ENCODE data around the gene ZNF280A.

DNA sequence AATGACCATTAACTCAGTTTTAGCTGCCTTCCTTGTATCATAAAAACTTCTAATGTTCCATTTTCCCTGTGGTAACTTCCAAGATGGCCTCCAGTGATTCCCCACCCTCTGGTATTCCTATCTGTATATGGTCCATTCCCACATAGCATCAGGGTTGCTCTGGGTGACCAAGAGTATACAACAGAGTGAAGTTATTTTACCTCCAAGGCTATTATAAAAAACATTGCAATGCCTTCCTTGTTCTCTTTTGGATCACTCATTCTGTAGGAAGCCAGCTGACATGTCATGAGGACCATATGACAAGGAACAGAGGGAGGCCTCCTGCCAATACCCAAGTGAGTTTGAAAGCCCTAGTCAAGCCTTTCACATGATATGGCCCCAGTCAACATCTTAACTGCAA, 41.6 kb downstream of the ZNF280A start:
- TF ChIP-seq POLR2AphosphoS5 (IDR thresholded peaks at IDR 0.05), result no peak
- TF ChIP-seq, protein P1, sequence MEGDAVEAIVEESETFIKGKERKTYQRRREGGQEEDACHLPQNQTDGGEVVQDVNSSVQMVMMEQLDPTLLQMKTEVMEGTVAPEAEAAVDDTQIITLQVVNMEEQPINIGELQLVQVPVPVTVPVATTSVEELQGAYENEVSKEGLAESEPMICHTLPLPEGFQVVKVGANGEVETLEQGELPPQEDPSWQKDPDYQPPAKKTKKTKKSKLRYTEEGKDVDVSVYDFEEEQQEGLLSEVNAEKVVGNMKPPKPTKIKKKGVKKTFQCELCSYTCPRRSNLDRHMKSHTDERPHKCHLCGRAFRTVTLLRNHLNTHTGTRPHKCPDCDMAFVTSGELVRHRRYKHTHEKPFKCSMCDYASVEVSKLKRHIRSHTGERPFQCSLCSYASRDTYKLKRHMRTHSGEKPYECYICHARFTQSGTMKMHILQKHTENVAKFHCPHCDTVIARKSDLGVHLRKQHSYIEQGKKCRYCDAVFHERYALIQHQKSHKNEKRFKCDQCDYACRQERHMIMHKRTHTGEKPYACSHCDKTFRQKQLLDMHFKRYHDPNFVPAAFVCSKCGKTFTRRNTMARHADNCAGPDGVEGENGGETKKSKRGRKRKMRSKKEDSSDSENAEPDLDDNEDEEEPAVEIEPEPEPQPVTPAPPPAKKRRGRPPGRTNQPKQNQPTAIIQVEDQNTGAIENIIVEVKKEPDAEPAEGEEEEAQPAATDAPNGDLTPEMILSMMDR (IDR thresholded peaks at IDR 0.05; ENCODE audit: poor library complexity, severe bottlenecking), result no peak
- no peak for TF ChIP-seq EP300 (conservative IDR thresholded peaks at IDR 0.05; ENCODE audit: poor library complexity, severe bottlenecking)
